NT2/D1 (cell line): Measurements from ENCODE around the gene LRRTM4.

Experiments
- DNase-seq: peaks from one replicate; pipeline ENCODE4 v3.0.0-alpha.2; 2011; ENCODE audit warnings: low read depth, low spot score
- H3K27me3 ChIP-seq: 2 replicates; pipeline ENCODE4 v1.6.0; 2011; ENCODE audit warnings: mild to moderate bottlenecking; ENCODE audit not compliant: insufficient read length, insufficient read depth
- H3K36me3 ChIP-seq: 2 replicates; pipeline ENCODE4 v1.6.1; 2011; ENCODE audit warnings: mild to moderate bottlenecking, low read length, mixed read lengths; ENCODE audit not compliant: insufficient read depth, insufficient read length
- H3K4me1 ChIP-seq: 2 replicates; pipeline ENCODE4 v1.5.1; 2011; ENCODE audit not compliant: insufficient read depth, insufficient read length
- H3K4me3 ChIP-seq: 2 replicates; pipeline ENCODE4 v1.5.1; 2011; ENCODE audit warnings: low read depth; ENCODE audit not compliant: insufficient read length
- H3K9ac ChIP-seq: 2 replicates; pipeline ENCODE4 v1.6.0; 2011; ENCODE audit warnings: low read depth; ENCODE audit not compliant: insufficient read length
- H3K9me3 ChIP-seq: 2 replicates; pipeline ENCODE4 v1.5.1; 2011; ENCODE audit warnings: mild to moderate bottlenecking, low read length; ENCODE audit not compliant: insufficient read depth
- SUZ12 ChIP-seq: IDR thresholded peaks from 2 replicates; pipeline ENCODE4 v1.6.1; 2011; ENCODE audit not compliant: insufficient read length, insufficient read depth; ENCODE audit errors: extremely low read depth
- YY1 ChIP-seq: IDR thresholded peaks from 2 replicates; pipeline ENCODE4 v1.6.1; 2011; ENCODE audit not compliant: insufficient read length, insufficient read depth
- ZNF274 ChIP-seq: IDR thresholded peaks from 2 replicates; pipeline ENCODE4 v1.6.1; 2011; ENCODE audit warnings: mild to moderate bottlenecking, low read depth, low read length

The LRRTM4 gene

GRCh38 chr2:77470096-77470495 lies 52.1 kb downstream of the LRRTM4 start:
- no peak for DNase-seq
- Histone ChIP-seq H3K9ac (no peak overlapping the region), H3K36me3 (no peaks in the 10 kb centered on the region), H3K27me3 (no peaks in the 10 kb centered on the region), H3K4me3 (no peak overlapping the region), H3K9me3 (no peaks in the 10 kb centered on the region), H3K4me1 (no peaks in the 10 kb centered on the region)
- TF ChIP-seq SUZ12 (no peak), ZNF274 (no peak), YY1 (no peak)

DNA sequence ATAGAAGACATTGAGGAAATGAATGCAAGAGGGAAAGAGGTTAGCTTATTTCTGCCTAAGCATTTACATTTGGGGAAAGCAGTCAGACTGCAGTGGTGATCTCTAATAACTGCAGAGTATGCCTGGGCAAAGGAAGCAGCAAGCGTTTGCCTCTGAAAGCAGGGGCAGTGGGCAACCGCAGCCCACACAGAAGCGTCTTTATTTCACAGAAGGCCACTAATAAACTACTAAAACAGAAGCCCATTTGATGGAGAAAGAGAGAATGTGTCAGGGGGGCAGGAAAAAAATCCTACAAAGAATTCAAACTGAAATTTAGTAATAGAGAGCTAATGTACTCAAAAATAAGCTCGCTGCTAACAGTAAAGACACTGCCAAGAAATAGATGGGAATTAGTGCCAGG lies 53.1 kb downstream of the LRRTM4 start:
- no peak for DNase-seq
- Histone ChIP-seq H3K36me3 (no peaks in the 10 kb centered on the region), H3K9ac (no peak overlapping the region), H3K9me3 (no peaks in the 10 kb centered on the region), H3K4me3 (no peak overlapping the region), H3K27me3 (no peaks in the 10 kb centered on the region), H3K4me1 (no peaks in the 10 kb centered on the region)
- TF ChIP-seq SUZ12 (no peak), ZNF274 (no peak), YY1 (no peak)

DNA sequence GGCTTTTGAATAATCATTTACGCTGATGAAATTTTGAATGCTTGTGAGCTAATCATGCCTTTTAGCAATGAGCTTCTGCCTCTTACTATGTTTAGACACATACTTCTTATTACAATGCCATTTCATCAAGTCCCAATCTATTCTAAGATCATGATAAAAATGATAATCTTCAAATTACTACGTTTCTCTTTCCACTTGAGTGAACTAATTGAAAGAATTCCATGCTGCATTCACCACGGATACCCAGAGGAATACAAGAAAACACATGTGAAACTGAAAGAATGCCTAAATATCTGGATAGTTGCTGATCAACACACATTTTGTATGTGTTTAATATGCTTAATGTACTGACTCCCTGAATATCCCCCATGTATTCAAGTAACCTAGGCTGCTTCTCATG lies 62.3 kb downstream of the LRRTM4 start:
- DNase-seq = no peak
- Histone ChIP-seq H3K9ac (no peak overlapping the region), H3K9me3 (no peaks in the 10 kb centered on the region), H3K4me1 (no peaks in the 10 kb centered on the region), H3K4me3 (no peak overlapping the region), H3K27me3 (no peaks in the 10 kb centered on the region), H3K36me3 (no peaks in the 10 kb centered on the region)
- TF ChIP-seq ZNF274 (no peak), SUZ12 (no peak), YY1 (no peak)

GRCh38 chr2:77458216-77458615 lies 64.0 kb downstream of the LRRTM4 start:
- H3K36me3 ChIP-seq = no peaks in the 10 kb centered on the region
- no peak overlapping the region for H3K9ac ChIP-seq
- TF ChIP-seq ZNF274 (no peak), YY1 (no peak), SUZ12 (no peak)
- no peak for DNase-seq
- H3K4me1 ChIP-seq = no peaks in the 10 kb centered on the region
- H3K9me3 ChIP-seq = no peaks in the 10 kb centered on the region
- H3K27me3 ChIP-seq = no peaks in the 10 kb centered on the region
- no peak overlapping the region for H3K4me3 ChIP-seq

DNA sequence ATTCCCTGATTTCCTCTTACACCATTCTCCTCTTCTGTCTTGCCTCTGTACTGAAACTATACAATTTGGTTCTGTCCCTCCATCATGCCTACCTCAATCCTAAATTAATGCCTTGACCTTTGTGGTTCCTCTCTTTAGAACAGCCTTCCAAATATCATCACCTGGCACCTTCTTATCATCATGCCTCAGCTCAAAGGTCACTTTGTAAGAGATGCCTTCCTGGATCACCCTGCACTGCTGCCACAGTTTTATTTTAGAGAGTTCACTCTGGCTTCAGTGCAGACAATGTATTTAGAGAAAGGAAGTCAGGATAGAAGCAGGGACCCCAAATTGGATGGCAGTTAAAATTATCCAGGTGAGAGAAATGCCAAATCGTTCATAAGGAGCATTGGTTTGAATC lies 64.5 kb downstream of the LRRTM4 start:
- no peaks in the 10 kb centered on the region for H3K4me1 ChIP-seq
- no peak overlapping the region for H3K4me3 ChIP-seq
- no peaks in the 10 kb centered on the region for H3K36me3 ChIP-seq
- H3K27me3 ChIP-seq = no peaks in the 10 kb centered on the region
- TF ChIP-seq ZNF274 (no peak), SUZ12 (no peak), YY1 (no peak)
- no peak overlapping the region for H3K9ac ChIP-seq
- H3K9me3 ChIP-seq = no peaks in the 10 kb centered on the region
- DNase-seq = no peak

DNA sequence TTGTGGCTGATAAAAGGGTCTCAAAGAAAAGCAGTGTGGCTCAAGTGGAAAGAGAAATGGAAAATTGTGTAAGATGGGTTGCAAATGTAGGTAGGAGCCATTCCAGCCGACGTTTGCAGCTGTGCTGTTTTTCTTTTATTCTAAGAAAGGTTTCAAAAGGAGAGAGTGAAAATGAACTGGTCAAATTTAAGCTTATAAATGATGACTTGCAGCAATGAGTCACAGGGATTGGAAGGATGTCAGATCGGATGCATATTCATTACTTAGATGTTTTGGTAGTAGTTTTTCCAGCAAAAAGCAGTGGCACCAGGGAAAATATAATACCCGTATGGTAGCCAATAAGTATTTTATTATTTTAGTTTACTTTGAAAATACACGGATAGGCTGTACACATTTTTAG lies 79.1 kb downstream of the LRRTM4 start:
- no peaks in the 10 kb centered on the region for H3K36me3 ChIP-seq
- H3K9me3 ChIP-seq = no peaks in the 10 kb centered on the region
- H3K27me3 ChIP-seq = no peaks in the 10 kb centered on the region
- no peak for TF ChIP-seq ZNF274
- TF ChIP-seq SUZ12 = no peak
- TF ChIP-seq YY1 = no peak
- no peak overlapping the region for H3K9ac ChIP-seq
- H3K4me3 ChIP-seq = no peak overlapping the region
- DNase-seq = no peak
- H3K4me1 ChIP-seq = no peaks in the 10 kb centered on the region

DNA sequence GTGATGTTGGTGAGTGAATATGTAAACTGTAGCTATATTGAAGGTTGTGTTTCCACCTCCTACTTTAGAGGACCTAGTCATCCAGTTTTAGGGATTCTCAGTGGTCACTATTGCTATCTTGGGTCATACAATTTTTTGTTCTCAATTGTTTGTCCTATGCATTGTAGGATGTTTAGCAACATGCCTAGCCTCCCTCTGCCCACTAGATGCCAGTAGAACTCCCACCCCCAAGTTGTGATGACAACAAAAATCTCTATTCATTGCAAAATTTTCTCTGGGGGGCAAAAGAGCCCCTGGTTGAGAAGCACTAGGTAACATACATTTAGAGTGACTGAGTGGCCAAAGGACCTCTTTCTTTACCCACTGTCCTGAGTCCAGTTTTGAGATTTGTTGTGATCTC lies 87.3 kb downstream of the LRRTM4 start:
- Histone ChIP-seq H3K36me3 (no peaks in the 10 kb centered on the region), H3K4me1 (no peaks in the 10 kb centered on the region)
- no peak for TF ChIP-seq YY1
- TF ChIP-seq ZNF274 = no peak
- TF ChIP-seq SUZ12 = no peak

GRCh38 chr2:77428946-77429345 lies 93.2 kb downstream of the LRRTM4 start:
- Histone ChIP-seq H3K4me3 (no peak overlapping the region), H3K36me3 (no peaks in the 10 kb centered on the region), H3K9ac (no peak overlapping the region), H3K9me3 (no peaks in the 10 kb centered on the region), H3K27me3 (no peaks in the 10 kb centered on the region), H3K4me1 (no peaks in the 10 kb centered on the region)
- DNase-seq = no peak
- TF ChIP-seq SUZ12 (no peak), YY1 (no peak), ZNF274 (no peak)

More for the DNA sequence above, 87.3 kb downstream of the LRRTM4 start:
- H3K9ac ChIP-seq = no peak overlapping the region
- no peaks in the 10 kb centered on the region for H3K27me3 ChIP-seq
- H3K4me3 ChIP-seq = no peak overlapping the region
- H3K9me3 ChIP-seq = no peaks in the 10 kb centered on the region
- DNase-seq = no peak
